ENCODE data around the gene TBCB.

Gene TBCB

DNA sequence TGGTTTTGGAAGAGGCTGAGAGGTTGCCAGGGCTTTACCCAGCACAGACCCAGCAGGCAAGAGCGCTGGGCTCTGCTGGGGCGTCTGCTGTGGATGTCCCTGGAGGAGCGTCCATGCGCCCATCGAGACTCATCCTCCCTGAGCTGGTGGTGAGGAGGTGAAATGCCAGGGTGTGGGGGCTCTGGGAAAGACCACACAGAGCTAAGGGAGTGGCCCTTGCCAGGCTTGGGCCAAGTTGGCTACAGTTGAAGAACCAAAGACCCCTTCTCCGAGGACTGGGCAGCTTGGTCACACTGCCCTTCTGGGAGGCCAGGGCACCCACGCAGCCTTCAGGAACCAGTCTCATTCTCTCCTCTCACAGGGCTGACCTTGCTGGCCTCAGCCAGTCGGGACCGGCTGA, 28.9 kb upstream of the TBCB start:
- Histone ChIP-seq H3K4me3 (ENCODE audit: extremely low read depth, insufficient read depth, low read length, poor library complexity, severe bottlenecking) (no peak overlapping the region), H3K27ac (ENCODE audit: low read depth, low read length, severe bottlenecking) (no peak overlapping the region), H3K36me3 (ENCODE audit: control insufficient read depth, insufficient read depth, low read length) (peaks cover 89% of the 10 kb centered on the region), H3K9me3 (ENCODE audit: control insufficient read depth, low read length) (no peaks in the 10 kb centered on the region), H3K4me1 (ENCODE audit: control insufficient read depth, insufficient read depth, low read length, poor library complexity, severe bottlenecking) (no peaks in the 10 kb centered on the region)
- 92 to 97% methylated on average over 9 of the region's 9 CpGs for WGBS, 2 experiments (ENCODE audit: insufficient coverage in 2 of 2)

GRCh38 chr19:36089847-36090246, 25.4 kb upstream of the TBCB start:
- H3K4me1 ChIP-seq (ENCODE audit: control insufficient read depth, insufficient read depth, low read length, poor library complexity, severe bottlenecking) = no peaks in the 10 kb centered on the region
- H3K27ac ChIP-seq (ENCODE audit: low read depth, low read length, severe bottlenecking) = no peak overlapping the region
- H3K4me3 ChIP-seq (ENCODE audit: extremely low read depth, insufficient read depth, low read length, poor library complexity, severe bottlenecking) = no peak overlapping the region
- WGBS, 2 experiments (ENCODE audit: insufficient coverage in 2 of 2) = 93 to 96% methylated on average over 4 to 5 of the region's 5 CpGs
- H3K36me3 ChIP-seq (ENCODE audit: control insufficient read depth, insufficient read depth, low read length) = peaks cover 80% of the 10 kb centered on the region
- no peaks in the 10 kb centered on the region for H3K9me3 ChIP-seq (ENCODE audit: control insufficient read depth, low read length)

GRCh38 chr19:36090910-36091695, 24.2 kb upstream of the TBCB start:
- Histone ChIP-seq H3K27ac (ENCODE audit: low read depth, low read length, severe bottlenecking) (no peak overlapping the region), H3K4me1 (ENCODE audit: control insufficient read depth, insufficient read depth, low read length, poor library complexity, severe bottlenecking) (no peaks in the 10 kb centered on the region), H3K4me3 (ENCODE audit: extremely low read depth, insufficient read depth, low read length, poor library complexity, severe bottlenecking) (no peak overlapping the region), H3K36me3 (ENCODE audit: control insufficient read depth, insufficient read depth, low read length) (peaks cover 81% of the 10 kb centered on the region), H3K9me3 (ENCODE audit: control insufficient read depth, low read length) (no peaks in the 10 kb centered on the region)
- 88 to 89% methylated on average over 10 to 12 of the region's 13 CpGs for WGBS, 2 experiments (ENCODE audit: insufficient coverage in 2 of 2)

- Histone ChIP-seq H3K4me3 (ENCODE audit: extremely low read depth, insufficient read depth, low read length, poor library complexity, severe bottlenecking) (no peak overlapping the region), H3K4me1 (ENCODE audit: control insufficient read depth, insufficient read depth, low read length, poor library complexity, severe bottlenecking) (no peaks in the 10 kb centered on the region), H3K36me3 (ENCODE audit: control insufficient read depth, insufficient read depth, low read length) (peaks cover 79% of the 10 kb centered on the region), H3K27ac (ENCODE audit: low read depth, low read length, severe bottlenecking) (no peak overlapping the region), H3K9me3 (ENCODE audit: control insufficient read depth, low read length) (no peaks in the 10 kb centered on the region)
- 90 to 96% methylated on average over 5 to 7 of the region's 7 CpGs for WGBS, 2 experiments (ENCODE audit: insufficient coverage in 2 of 2)
Observed at GRCh38 chr19:36092566-36092965, 22.7 kb upstream of the TBCB start.

DNA sequence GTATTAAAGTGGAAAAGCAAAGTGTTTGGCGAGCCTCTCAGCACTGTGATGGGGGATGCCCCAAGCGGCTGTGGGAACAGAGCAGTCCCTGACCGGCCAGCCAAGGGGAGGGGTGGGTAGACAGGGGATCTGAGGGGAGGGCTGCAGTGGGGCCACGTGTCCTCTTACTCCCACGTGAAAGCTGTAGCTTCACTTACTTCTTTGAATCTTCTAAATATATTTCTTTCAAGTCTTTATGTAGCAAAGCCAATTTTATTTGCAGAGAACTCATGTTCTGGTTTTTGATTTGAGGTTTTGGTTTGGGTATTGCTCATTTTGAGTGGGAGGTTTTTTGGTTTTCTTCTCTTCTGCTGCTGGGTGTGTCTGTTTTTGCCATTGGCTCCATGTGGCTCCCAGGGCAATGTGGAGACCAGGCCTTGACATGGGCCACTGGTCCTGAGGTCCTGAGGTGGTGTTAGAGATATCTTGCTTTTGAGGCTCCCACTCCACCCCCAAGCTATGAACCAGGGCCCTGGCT, 22.1 kb upstream of the TBCB start:
- 93 to 100% methylated on average over 2 of the region's 5 CpGs for WGBS, 2 experiments (ENCODE audit: insufficient coverage in 2 of 2)
- H3K9me3 ChIP-seq (ENCODE audit: control insufficient read depth, low read length) = no peaks in the 10 kb centered on the region
- no peaks in the 10 kb centered on the region for H3K4me1 ChIP-seq (ENCODE audit: control insufficient read depth, insufficient read depth, low read length, poor library complexity, severe bottlenecking)
- no peak overlapping the region for H3K4me3 ChIP-seq (ENCODE audit: extremely low read depth, insufficient read depth, low read length, poor library complexity, severe bottlenecking)
- no peak overlapping the region for H3K27ac ChIP-seq (ENCODE audit: low read depth, low read length, severe bottlenecking)
- H3K36me3 ChIP-seq (ENCODE audit: control insufficient read depth, insufficient read depth, low read length) = peaks cover 77% of the 10 kb centered on the region

DNA sequence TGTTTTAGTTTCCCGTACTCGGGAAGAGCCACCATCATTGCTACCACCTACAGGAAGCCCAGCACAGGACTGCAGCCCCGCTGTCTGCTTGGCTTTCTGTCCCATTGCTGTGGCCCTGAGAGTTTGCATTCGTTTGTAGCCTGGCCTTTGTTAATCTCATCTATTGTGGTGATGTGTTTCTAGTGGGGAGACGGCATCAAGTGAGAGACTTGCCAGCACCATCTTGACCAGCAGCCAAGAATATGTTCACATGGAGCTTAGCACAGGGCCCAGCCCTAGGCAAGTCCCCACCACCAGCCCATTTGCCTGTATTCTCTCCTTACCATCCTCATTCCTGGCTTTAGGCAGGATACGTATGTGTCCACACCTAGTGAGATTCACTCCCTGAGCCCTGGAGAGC, 21.6 kb upstream of the TBCB start:
- WGBS, 2 experiments (ENCODE audit: insufficient coverage in 2 of 2) = 83 to 100% methylated on average over 1 to 5 of the region's 6 CpGs
- no peak overlapping the region for H3K27ac ChIP-seq (ENCODE audit: low read depth, low read length, severe bottlenecking)
- H3K4me3 ChIP-seq (ENCODE audit: extremely low read depth, insufficient read depth, low read length, poor library complexity, severe bottlenecking) = no peak overlapping the region
- H3K9me3 ChIP-seq (ENCODE audit: control insufficient read depth, low read length) = no peaks in the 10 kb centered on the region
- peaks cover 72% of the 10 kb centered on the region for H3K36me3 ChIP-seq (ENCODE audit: control insufficient read depth, insufficient read depth, low read length)
- H3K4me1 ChIP-seq (ENCODE audit: control insufficient read depth, insufficient read depth, low read length, poor library complexity, severe bottlenecking) = no peaks in the 10 kb centered on the region

DNA sequence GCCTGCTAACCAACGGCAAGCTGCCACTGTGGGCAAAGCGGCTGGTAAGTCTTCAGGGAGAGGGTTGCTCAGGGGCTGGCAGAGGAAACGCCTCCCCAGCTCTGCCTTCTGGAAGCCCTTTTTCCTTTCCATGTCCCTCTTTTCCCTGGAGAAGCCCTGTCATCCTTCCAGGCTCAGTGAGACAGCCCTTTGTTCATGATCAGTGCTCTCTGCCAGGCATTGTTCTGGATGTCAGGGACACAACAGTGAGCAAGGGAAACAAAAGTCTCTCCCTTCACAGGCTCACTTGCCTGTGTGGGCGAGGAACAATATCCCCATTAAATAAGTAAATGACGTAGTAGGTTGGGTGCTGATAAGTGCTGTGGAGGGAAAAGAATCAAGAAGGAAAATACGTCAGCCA, 18.2 kb upstream of the TBCB start:
- WGBS, 2 experiments (ENCODE audit: insufficient coverage in 2 of 2) = 89 to 95% methylated on average over 4 to 5 of the region's 6 CpGs
- Histone ChIP-seq H3K4me1 (ENCODE audit: control insufficient read depth, insufficient read depth, low read length, poor library complexity, severe bottlenecking) (no peaks in the 10 kb centered on the region), H3K36me3 (ENCODE audit: control insufficient read depth, insufficient read depth, low read length) (peaks cover 64% of the 10 kb centered on the region), H3K4me3 (ENCODE audit: extremely low read depth, insufficient read depth, low read length, poor library complexity, severe bottlenecking) (no peak overlapping the region), H3K27ac (ENCODE audit: low read depth, low read length, severe bottlenecking) (no peak overlapping the region), H3K9me3 (ENCODE audit: control insufficient read depth, low read length) (no peaks in the 10 kb centered on the region)

GRCh38 chr19:36099166-36099785, 16.0 kb upstream of the TBCB start:
- 94 to 96% methylated on average over 17 to 19 of the region's 19 CpGs for WGBS, 2 experiments (ENCODE audit: insufficient coverage in 2 of 2)
- Histone ChIP-seq H3K9me3 (ENCODE audit: control insufficient read depth, low read length) (no peaks in the 10 kb centered on the region), H3K4me1 (ENCODE audit: control insufficient read depth, insufficient read depth, low read length, poor library complexity, severe bottlenecking) (no peaks in the 10 kb centered on the region), H3K27ac (ENCODE audit: low read depth, low read length, severe bottlenecking) (no peak overlapping the region), H3K4me3 (ENCODE audit: extremely low read depth, insufficient read depth, low read length, poor library complexity, severe bottlenecking) (no peak overlapping the region), H3K36me3 (ENCODE audit: control insufficient read depth, insufficient read depth, low read length) (peaks cover 68% of the 10 kb centered on the region)

- WGBS, 2 experiments (ENCODE audit: insufficient coverage in 2 of 2) = 94 to 96% methylated on average over 5 of the region's 5 CpGs
- H3K9me3 ChIP-seq (ENCODE audit: control insufficient read depth, low read length) = no peaks in the 10 kb centered on the region
- peaks cover 66% of the 10 kb centered on the region for H3K36me3 ChIP-seq (ENCODE audit: control insufficient read depth, insufficient read depth, low read length)
- H3K4me3 ChIP-seq (ENCODE audit: extremely low read depth, insufficient read depth, low read length, poor library complexity, severe bottlenecking) = no peak overlapping the region
- no peaks in the 10 kb centered on the region for H3K4me1 ChIP-seq (ENCODE audit: control insufficient read depth, insufficient read depth, low read length, poor library complexity, severe bottlenecking)
- no peak overlapping the region for H3K27ac ChIP-seq (ENCODE audit: low read depth, low read length, severe bottlenecking)
Observed at GRCh38 chr19:36100476-36100875, 14.8 kb upstream of the TBCB start.

GRCh38 chr19:36101550-36102327, 13.5 kb upstream of the TBCB start:
- 92% methylated on average over 25 to 26 of the region's 27 CpGs for WGBS, 2 experiments (ENCODE audit: insufficient coverage in 2 of 2)
- H3K27ac ChIP-seq (ENCODE audit: low read depth, low read length, severe bottlenecking) = no peak overlapping the region
- no peak overlapping the region for H3K4me3 ChIP-seq (ENCODE audit: extremely low read depth, insufficient read depth, low read length, poor library complexity, severe bottlenecking)
- H3K4me1 ChIP-seq (ENCODE audit: control insufficient read depth, insufficient read depth, low read length, poor library complexity, severe bottlenecking) = no peaks in the 10 kb centered on the region
- H3K36me3 ChIP-seq (ENCODE audit: control insufficient read depth, insufficient read depth, low read length) = peaks cover 68% of the 10 kb centered on the region
- H3K9me3 ChIP-seq (ENCODE audit: control insufficient read depth, low read length) = no peaks in the 10 kb centered on the region
